Measurements from ENCODE around the gene EIF2AK3.

DNA sequence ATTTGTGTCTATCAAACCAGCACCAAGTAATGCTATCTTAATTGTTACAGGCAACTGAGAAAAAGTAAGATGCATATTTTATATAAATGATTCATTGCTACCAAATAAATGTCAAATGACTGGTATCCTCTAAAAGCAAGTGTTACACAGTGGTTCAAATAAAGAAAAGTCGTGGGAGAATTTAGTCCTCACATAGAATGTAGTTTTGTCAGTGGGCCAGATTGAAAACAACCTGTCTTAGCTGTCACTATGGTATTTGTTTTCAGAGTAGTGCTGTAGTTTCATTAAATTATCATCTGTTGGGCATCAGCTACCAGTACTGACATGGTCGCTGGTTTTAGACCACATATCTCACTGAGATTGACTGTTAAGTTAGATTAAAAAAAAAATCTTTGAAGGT lies 10.2 kb upstream of the EIF2AK3 start:
- TF ChIP-seq POLR2A (IDR thresholded peaks at IDR 0.05) (no peak), EP300 (IDR thresholded peaks at IDR 0.05) (no peak)
- TF ChIP-seq, protein P1, sequence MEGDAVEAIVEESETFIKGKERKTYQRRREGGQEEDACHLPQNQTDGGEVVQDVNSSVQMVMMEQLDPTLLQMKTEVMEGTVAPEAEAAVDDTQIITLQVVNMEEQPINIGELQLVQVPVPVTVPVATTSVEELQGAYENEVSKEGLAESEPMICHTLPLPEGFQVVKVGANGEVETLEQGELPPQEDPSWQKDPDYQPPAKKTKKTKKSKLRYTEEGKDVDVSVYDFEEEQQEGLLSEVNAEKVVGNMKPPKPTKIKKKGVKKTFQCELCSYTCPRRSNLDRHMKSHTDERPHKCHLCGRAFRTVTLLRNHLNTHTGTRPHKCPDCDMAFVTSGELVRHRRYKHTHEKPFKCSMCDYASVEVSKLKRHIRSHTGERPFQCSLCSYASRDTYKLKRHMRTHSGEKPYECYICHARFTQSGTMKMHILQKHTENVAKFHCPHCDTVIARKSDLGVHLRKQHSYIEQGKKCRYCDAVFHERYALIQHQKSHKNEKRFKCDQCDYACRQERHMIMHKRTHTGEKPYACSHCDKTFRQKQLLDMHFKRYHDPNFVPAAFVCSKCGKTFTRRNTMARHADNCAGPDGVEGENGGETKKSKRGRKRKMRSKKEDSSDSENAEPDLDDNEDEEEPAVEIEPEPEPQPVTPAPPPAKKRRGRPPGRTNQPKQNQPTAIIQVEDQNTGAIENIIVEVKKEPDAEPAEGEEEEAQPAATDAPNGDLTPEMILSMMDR (IDR thresholded peaks at IDR 0.05): no peak

All from stomach (tissue), 4 donors.